ENCODE measurements around the gene TIMM29.
A peak's percentile ranks its signal among the peaks of the same experiment; 100 is the strongest.
"Not testable (repeated sequence)": the region's sequence is repeated elsewhere in the genome, so short reads cannot be mapped to it uniquely, and the experiment has no call there.

TIMM29 gene

DNA sequence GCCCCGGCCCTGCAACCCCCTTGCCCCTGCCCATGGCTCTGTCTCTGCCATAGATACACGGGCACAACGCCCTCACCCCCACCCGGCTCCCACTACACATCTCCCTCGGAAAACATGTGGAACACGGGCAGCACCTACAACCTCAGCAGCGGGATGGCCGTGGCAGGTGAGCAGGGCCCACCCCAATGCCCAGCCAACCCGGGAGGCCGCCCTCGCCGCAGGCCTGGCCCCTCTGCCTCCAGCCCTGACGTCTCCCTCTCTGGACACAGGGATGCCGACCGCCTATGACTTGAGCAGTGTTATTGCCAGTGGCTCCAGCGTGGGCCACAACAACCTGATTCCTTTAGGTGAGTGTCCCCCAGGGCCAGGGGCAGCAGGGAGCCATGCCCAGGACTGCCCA, 7.8 kb upstream of the TIMM29 start:
- Mint-ChIP-seq H3K4me1 (no peaks in the 10 kb centered on the region), H3K27ac (no peak overlapping the region), H3K9me3 (no peaks in the 10 kb centered on the region), H3K36me3 (ENCODE audit: low read depth) (peaks cover 6% of the 10 kb centered on the region), H3K27me3 (no peaks in the 10 kb centered on the region), H3K4me3 (no peak overlapping the region)
- DNase-seq (no peak), ATAC-seq (no peak)

DNA sequence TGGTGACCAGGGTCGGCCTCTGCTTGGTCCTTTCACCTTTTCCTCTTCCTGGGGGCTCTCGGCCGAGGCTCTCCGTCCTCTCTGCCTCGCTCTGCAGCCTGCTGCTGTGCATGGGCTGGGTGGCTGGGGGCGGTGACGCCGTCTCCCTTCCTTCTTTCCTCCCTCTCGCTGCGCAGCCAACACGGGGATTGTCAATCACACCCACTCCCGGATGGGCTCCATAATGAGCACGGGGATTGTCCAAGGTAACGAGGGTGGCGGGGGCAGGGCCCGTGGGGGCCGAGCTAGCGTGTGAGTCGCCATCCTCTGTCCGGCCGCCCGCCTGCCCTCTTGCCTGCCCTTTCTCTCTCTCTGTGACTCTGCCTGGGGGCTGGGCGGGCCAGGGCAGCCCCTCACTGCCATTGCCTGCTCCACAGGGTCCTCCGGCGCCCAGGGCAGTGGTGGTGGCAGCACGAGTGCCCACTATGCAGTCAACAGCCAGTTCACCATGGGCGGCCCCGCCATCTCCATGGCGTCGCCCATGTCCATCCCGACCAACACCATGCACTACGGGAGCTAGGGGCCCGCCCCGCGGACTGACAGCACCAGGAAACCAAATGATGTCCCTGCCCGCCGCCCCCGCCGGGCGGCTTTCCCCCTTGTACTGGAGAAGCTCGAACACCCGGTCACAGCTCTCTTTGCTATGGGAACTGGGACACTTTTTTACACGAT, 7.3 kb upstream of the TIMM29 start:
- DNase-seq (no peak), ATAC-seq (no peak)
- H3K9me3 Mint-ChIP-seq: no peaks in the 10 kb centered on the region
- peaks cover 4% of the 10 kb centered on the region for H3K36me3 Mint-ChIP-seq (ENCODE audit: low read depth)
- no peaks in the 10 kb centered on the region for H3K27me3 Mint-ChIP-seq
- no peak overlapping the region for H3K4me3 Mint-ChIP-seq
- no peak overlapping the region for H3K27ac Mint-ChIP-seq
- no peaks in the 10 kb centered on the region for H3K4me1 Mint-ChIP-seq

DNA sequence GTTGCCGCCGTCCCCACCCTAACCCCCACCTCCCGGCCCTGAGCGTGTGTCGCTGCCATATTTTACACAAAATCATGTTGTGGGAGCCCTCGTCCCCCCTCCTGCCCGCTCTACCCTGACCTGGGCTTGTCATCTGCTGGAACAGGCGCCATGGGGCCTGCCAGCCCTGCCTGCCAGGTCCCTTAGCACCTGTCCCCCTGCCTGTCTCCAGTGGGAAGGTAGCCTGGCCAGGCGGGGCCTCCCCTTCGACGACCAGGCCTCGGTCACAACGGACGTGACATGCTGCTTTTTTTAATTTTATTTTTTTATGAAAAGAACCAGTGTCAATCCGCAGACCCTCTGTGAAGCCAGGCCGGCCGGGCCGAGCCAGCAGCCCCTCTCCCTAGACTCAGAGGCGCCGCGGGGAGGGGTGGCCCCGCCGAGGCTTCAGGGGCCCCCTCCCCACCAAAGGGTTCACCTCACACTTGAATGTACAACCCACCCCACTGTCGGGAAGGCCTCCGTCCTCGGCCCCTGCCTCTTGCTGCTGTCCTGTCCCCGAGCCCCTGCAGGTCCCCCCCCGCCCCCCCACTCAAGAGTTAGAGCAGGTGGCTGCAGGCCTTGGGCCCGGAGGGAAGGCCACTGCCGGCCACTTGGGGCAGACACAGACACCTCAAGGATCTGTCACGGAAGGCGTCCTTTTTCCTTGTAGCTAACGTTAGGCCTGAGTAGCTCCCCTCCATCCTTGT, 6.5 kb upstream of the TIMM29 start:
- no peak overlapping the region for H3K4me3 Mint-ChIP-seq
- DNase-seq: no peak
- ATAC-seq: no peak
- no peaks in the 10 kb centered on the region for H3K27me3 Mint-ChIP-seq
- peaks cover 4% of the 10 kb centered on the region for H3K36me3 Mint-ChIP-seq (ENCODE audit: low read depth)
- H3K27ac Mint-ChIP-seq: no peak overlapping the region
- no peaks in the 10 kb centered on the region for H3K9me3 Mint-ChIP-seq
- H3K4me1 Mint-ChIP-seq: no peaks in the 10 kb centered on the region

- no peak for DNase-seq
- Mint-ChIP-seq H3K4me1 (peaks cover 4% of the 10 kb centered on the region), H3K4me3 (no peak overlapping the region), H3K36me3 (ENCODE audit: low read depth) (peaks cover 4% of the 10 kb centered on the region), H3K27me3 (no peaks in the 10 kb centered on the region), H3K9me3 (no peaks in the 10 kb centered on the region), H3K27ac (no peak overlapping the region)
- no peak for ATAC-seq
These were observed 6.0 kb upstream of the TIMM29 start for GRCh38 chr19:10922638-10923014.

- Mint-ChIP-seq H3K9me3 (no peaks in the 10 kb centered on the region), H3K27ac (no peak overlapping the region), H3K4me3 (no peak overlapping the region), H3K27me3 (peaks cover under 1% of the 10 kb centered on the region), H3K4me1 (peaks cover 9% of the 10 kb centered on the region), H3K36me3 (ENCODE audit: low read depth) (peaks cover 4% of the 10 kb centered on the region)
- ATAC-seq (no peak), DNase-seq (no peak)
These were observed 5.1 kb upstream of the TIMM29 start for GRCh38 chr19:10923260-10924112.

DNA sequence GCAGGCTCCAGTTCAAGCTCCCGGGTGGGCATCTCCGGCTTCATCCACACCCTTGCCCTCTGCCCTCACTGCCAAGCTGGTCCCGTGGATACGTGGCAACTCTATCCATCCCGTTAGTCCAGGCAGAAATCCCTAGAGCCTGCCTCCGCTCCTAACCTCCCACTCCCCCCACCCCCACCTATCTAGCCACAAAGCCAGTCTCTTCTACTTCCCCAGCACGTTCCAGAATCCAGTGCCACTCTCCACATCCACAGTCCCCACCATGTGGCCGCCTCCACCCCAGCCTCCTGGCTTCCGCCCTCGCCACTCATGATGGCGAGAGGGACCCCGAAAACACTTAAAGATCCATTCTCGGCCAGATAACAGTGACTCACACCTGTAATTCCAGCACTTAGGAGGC, 4.0 kb upstream of the TIMM29 start:
- Mint-ChIP-seq H3K4me3 (no peak overlapping the region), H3K36me3 (ENCODE audit: low read depth) (peaks cover 4% of the 10 kb centered on the region), H3K4me1 (peaks cover 11% of the 10 kb centered on the region), H3K9me3 (no peaks in the 10 kb centered on the region), H3K27ac (no peak overlapping the region), H3K27me3 (peaks cover 2% of the 10 kb centered on the region)
- no peak for ATAC-seq
- no peak for DNase-seq

- H3K27me3 Mint-ChIP-seq: peaks cover 2% of the 10 kb centered on the region
- peaks cover 24% of the 10 kb centered on the region for H3K4me1 Mint-ChIP-seq
- ATAC-seq (no peak), DNase-seq (peak; percentile 14)
- H3K9me3 Mint-ChIP-seq: no peaks in the 10 kb centered on the region
- H3K4me3 Mint-ChIP-seq: peak overlapping the region; percentile 87
- peaks cover 4% of the 10 kb centered on the region for H3K36me3 Mint-ChIP-seq (ENCODE audit: low read depth)
- peak overlapping the region; percentile 87 for H3K27ac Mint-ChIP-seq
These were observed 665 bp upstream of the TIMM29 start for GRCh38 chr19:10927730-10928562.

- Mint-ChIP-seq H3K27ac (no peak overlapping the region), H3K27me3 (peaks cover 2% of the 10 kb centered on the region), H3K4me3 (peak overlapping the region; percentile 87), H3K4me1 (peaks cover 24% of the 10 kb centered on the region), H3K36me3 (ENCODE audit: low read depth) (peaks cover 2% of the 10 kb centered on the region), H3K9me3 (no peaks in the 10 kb centered on the region)
- no peak for DNase-seq
- no peak for ATAC-seq
These were observed 787 bp downstream of the TIMM29 start for GRCh38 chr19:10929402-10929794.

DNA sequence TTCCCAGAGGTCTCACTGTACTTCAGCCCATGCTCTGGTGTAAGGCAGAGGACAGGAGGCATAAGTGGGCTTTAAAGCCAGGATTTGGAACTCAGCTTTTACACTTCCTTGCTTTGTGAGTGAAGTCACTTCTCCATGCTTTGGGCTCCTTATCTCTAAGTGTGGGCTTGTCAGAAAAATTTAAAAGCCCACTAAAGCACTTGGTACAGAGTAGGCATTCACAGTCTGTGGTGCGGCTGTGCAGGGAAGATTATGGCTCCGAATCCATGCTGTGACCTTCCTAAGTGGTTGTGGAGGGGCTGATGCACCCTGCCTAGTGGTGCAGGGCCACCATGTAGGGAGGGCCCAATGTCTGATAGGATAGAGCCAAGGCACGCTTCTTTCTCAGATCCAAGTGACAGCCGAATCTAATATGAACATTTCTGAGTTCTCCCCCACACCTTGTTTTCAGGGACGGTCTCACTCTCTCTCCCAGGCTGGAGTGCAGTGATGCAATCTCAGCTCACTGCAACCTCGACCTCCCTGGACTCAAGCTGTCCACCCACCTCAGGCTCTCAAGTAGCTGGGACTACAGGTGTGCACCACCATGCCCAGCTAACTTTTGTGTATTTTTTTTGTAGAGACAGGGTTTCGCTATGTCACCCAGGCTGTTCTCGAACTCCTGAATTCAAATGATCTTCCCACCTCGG, 6.9 kb downstream of the TIMM29 start:
- H3K36me3 Mint-ChIP-seq (ENCODE audit: low read depth): peaks cover 2% of the 10 kb centered on the region
- ATAC-seq (no peak), DNase-seq (no peak)
- H3K27ac Mint-ChIP-seq: no peak overlapping the region
- no peaks in the 10 kb centered on the region for H3K27me3 Mint-ChIP-seq
- H3K4me1 Mint-ChIP-seq: peaks cover 8% of the 10 kb centered on the region
- H3K9me3 Mint-ChIP-seq: no peaks in the 10 kb centered on the region
- no peak overlapping the region for H3K4me3 Mint-ChIP-seq

DNA sequence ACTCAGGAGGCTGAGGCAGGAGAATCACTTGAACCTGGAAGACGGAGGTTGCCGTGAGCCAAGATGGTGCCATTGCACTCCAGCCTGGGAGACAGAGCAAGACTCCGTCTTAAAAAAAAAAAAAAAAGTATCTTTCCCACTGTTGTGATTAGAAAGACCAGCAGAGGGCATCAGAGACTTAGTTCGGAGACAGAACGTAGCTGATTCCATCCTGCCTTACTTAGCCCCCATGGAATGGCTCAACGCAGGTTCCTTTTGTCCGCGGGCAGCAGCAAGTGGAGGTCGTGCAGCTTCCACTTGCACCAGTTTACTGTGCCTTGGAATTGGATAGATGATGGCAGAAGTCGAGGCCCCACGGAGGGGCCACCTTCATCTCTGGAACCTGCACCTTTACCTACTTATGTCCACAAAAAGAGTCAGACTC, 8.1 kb downstream of the TIMM29 start:
- peak; percentile 23 for DNase-seq
- no peak overlapping the region for H3K27ac Mint-ChIP-seq
- H3K4me3 Mint-ChIP-seq: no peak overlapping the region
- no peaks in the 10 kb centered on the region for H3K9me3 Mint-ChIP-seq
- no peaks in the 10 kb centered on the region for H3K27me3 Mint-ChIP-seq
- peaks cover 2% of the 10 kb centered on the region for H3K36me3 Mint-ChIP-seq (ENCODE audit: low read depth)
- peak; percentile 87 for ATAC-seq
- peaks cover 4% of the 10 kb centered on the region for H3K4me1 Mint-ChIP-seq

- not testable (repeated sequence) for H3K36me3 Mint-ChIP-seq (ENCODE audit: low read depth); H3K4me3 Mint-ChIP-seq; H3K27me3 Mint-ChIP-seq; H3K4me1 Mint-ChIP-seq; DNase-seq; H3K9me3 Mint-ChIP-seq; ATAC-seq; H3K27ac Mint-ChIP-seq
These were observed 13.0 kb downstream of the TIMM29 start for GRCh38 chr19:10941649-10942048.

- not testable (repeated sequence) for H3K27me3 Mint-ChIP-seq; ATAC-seq; DNase-seq; H3K36me3 Mint-ChIP-seq (ENCODE audit: low read depth); H3K27ac Mint-ChIP-seq; H3K4me3 Mint-ChIP-seq; H3K4me1 Mint-ChIP-seq; H3K9me3 Mint-ChIP-seq
These were observed 14.8 kb downstream of the TIMM29 start for GRCh38 chr19:10943412-10943811.

DNA sequence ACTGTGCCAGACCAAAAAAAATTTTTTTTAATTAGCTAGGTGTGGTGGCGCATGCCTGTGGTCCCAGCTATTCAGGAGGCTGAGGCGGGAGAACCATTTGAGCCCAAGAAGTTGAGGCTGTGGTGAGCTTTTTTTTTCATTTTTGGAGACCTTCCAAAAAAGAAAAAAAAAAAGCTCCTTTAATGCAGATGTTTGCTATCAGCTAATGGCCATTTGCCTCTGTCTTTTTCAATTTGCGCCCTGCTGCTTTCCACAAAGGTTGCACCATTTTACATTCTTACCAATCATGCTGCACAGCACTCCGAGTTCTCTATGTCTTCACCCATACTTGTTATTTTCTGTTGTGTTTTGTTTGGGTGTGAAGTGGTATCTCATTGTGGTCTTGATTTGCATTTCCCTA, 16.7 kb downstream of the TIMM29 start:
- ATAC-seq (no peak), DNase-seq (no peak)
- H3K4me1 Mint-ChIP-seq: peaks cover 6% of the 10 kb centered on the region
- no peak overlapping the region for H3K27ac Mint-ChIP-seq
- no peaks in the 10 kb centered on the region for H3K27me3 Mint-ChIP-seq
- no peaks in the 10 kb centered on the region for H3K36me3 Mint-ChIP-seq (ENCODE audit: low read depth)
- no peak overlapping the region for H3K4me3 Mint-ChIP-seq
- no peaks in the 10 kb centered on the region for H3K9me3 Mint-ChIP-seq
